WTC11 (cell line): ENCODE results near the gene KCNMA1. TPM values are rescaled to one million over a fixed set of nuclear protein-coding genes. Genes with fewer than 3 reads are reported as not detected.

Experiments
- ATAC-seq: fragments of 200-7000 bp; cut with Tn5 transposase; 2 replicates; pipeline ENCODE4 v1.10.0; 2021; ENCODE audit warnings: mild to moderate bottlenecking, moderate library complexity
- CTCF ChIA-PET: fragments of 300-600 bp; sonication (Branson Sonifier 250); formaldehyde crosslinking; loops from one replicate; lab custom pipeline; 2021; ENCODE audit warnings: antibody characterized with exemption; lab: Charles Lee
- POLR2A ChIA-PET: fragments of 350-600 bp; sonication (Branson Sonifier 250); formaldehyde crosslinking; loops from one replicate; lab custom pipeline; 2021; ENCODE audit warnings: antibody characterized with exemption; lab: Charles Lee
- DNase-seq: peaks from one replicate; pipeline ENCODE4 v3.0.0; 2021; ENCODE audit warnings: low spot score
- H3K27ac Mint-ChIP-seq: 2 replicates; pipeline ENCODE4 v1.8.0; 2021; ENCODE audit warnings: mixed read lengths
- H3K27me3 Mint-ChIP-seq: 2 replicates; pipeline ENCODE4 v1.8.0; 2021; ENCODE audit warnings: low read depth, mild to moderate bottlenecking, moderate library complexity, mixed read lengths
- H3K36me3 Mint-ChIP-seq: 2 replicates; pipeline ENCODE4 v1.8.0; 2021; ENCODE audit warnings: mixed read lengths
- H3K4me1 Mint-ChIP-seq: 2 replicates; pipeline ENCODE4 v1.8.0; 2022; ENCODE audit warnings: mixed read lengths
- H3K4me3 Mint-ChIP-seq: 2 replicates; pipeline ENCODE4 v1.8.0; 2021; ENCODE audit warnings: mild to moderate bottlenecking, moderate library complexity, mixed read lengths
- H3K9me3 Mint-ChIP-seq: 2 replicates; pipeline ENCODE4 v1.8.0; 2021; ENCODE audit warnings: mixed read lengths
- EMX1 ChIP-seq: fragments of 250-450 bp; sonication (Bioruptor Pico); IDR thresholded peaks from 2 replicates; pipeline ENCODE4 v1.8.0; 2021; ENCODE audit warnings: mild to moderate bottlenecking
- GABPB1 ChIP-seq: sonication (generic); formaldehyde crosslinking; IDR thresholded peaks from 2 replicates; pipeline ENCODE4 v1.8.1; 2023; ENCODE audit warnings: mild to moderate bottlenecking, missing genetic modification reagents
- HMGA2 ChIP-seq: fragments of 250-450 bp; sonication (Bioruptor Pico); IDR thresholded peaks from 2 replicates; pipeline ENCODE4 v1.4.0; 2021; ENCODE audit warnings: mild to moderate bottlenecking, moderate library complexity
- NFATC4 ChIP-seq: fragments of 250-450 bp; sonication (Bioruptor Pico); IDR thresholded peaks from 2 replicates; pipeline ENCODE4 v1.9.0; 2021; ENCODE audit warnings: mild to moderate bottlenecking
- NR1H2 ChIP-seq: sonication (generic); formaldehyde crosslinking; IDR thresholded peaks from 2 replicates; pipeline ENCODE4 v1.9.0; 2021; ENCODE audit warnings: mild to moderate bottlenecking, moderate library complexity, missing genetic modification reagents
- NR3C1 ChIP-seq: sonication (generic); formaldehyde crosslinking; conservative IDR thresholded peaks from 2 replicates; pipeline ENCODE4 v1.8.1; 2023; ENCODE audit warnings: low read depth, mild to moderate bottlenecking, missing genetic modification reagents
- SP1 ChIP-seq: sonication (generic); formaldehyde crosslinking; conservative IDR thresholded peaks from 2 replicates; pipeline ENCODE4 v1.8.1; 2022; ENCODE audit warnings: missing genetic modification reagents
- ZNF138 ChIP-seq: sonication (generic); formaldehyde crosslinking; conservative IDR thresholded peaks from 2 replicates; pipeline ENCODE4 v1.8.1; 2022; ENCODE audit warnings: mild to moderate bottlenecking, moderate library complexity, missing genetic modification reagents
- total RNA-seq: library from RNA; stranded (reverse); gene quantifications from 3 replicates; pipeline ENCODE4 v1.2.3, GENCODE V29; 2021
- TF ChIP-seq, protein P1 (sequence below): fragments of 250-450 bp; sonication (Bioruptor Pico); IDR thresholded peaks from 2 replicates; pipeline ENCODE4 v2.1.2; 2022; ENCODE audit warnings: mild to moderate bottlenecking, moderate library complexity
- TF ChIP-seq, protein P2 (sequence below): sonication (generic); formaldehyde crosslinking; IDR thresholded peaks from 2 replicates; pipeline ENCODE4 v1.8.0; 2022; ENCODE audit warnings: mild to moderate bottlenecking, missing genetic modification reagents
- TF ChIP-seq, protein P3 (sequence below): sonication (generic); formaldehyde crosslinking; IDR thresholded peaks from 2 replicates; pipeline ENCODE4 v1.8.0; 2022; ENCODE audit warnings: mild to moderate bottlenecking, missing genetic modification reagents
- TF ChIP-seq, protein P4 (sequence below): fragments of 250-450 bp; sonication (Bioruptor Pico); IDR thresholded peaks from 2 replicates; pipeline ENCODE4 v1.9.0; 2021; ENCODE audit warnings: moderate library complexity, mild to moderate bottlenecking, inconsistent platforms, borderline replicate concordance
- TF ChIP-seq, protein P5 (sequence below): fragments of 250-450 bp; sonication (Bioruptor Pico); IDR thresholded peaks from 2 replicates; pipeline ENCODE4 v1.8.0; 2021; ENCODE audit warnings: mild to moderate bottlenecking

Gene KCNMA1
- total RNA-seq, 1 experiment from 2014 or later, result 7.3 TPM

DNA sequence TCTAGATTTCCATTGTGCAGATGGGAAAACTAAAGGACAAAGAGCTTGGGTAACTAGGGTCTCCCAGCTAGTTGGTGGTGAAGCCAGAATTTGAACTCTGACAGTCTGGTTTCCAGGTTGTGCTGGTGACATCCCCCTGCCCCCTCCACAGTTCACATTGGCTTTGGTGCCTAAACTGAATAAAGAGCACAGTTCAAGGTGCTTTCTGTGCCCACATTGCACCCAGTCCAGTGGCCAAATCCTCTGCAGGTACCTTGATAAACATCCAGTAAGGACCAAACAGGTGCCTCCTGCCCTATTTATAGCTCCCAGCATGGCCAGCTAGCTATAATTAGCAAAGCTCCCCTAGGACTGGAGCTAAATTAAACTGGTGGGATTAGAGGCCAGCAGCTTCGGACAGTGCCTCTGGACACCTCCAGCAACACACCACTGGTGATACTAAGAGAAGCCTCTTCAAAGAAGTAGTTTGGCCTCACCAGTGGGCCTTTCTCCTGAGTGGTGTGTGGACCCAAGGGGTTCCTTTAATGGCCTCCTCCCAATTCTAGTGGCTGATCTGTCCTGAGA, 59.9 kb downstream of the KCNMA1 start (continued):
- TF ChIP-seq, protein P1, sequence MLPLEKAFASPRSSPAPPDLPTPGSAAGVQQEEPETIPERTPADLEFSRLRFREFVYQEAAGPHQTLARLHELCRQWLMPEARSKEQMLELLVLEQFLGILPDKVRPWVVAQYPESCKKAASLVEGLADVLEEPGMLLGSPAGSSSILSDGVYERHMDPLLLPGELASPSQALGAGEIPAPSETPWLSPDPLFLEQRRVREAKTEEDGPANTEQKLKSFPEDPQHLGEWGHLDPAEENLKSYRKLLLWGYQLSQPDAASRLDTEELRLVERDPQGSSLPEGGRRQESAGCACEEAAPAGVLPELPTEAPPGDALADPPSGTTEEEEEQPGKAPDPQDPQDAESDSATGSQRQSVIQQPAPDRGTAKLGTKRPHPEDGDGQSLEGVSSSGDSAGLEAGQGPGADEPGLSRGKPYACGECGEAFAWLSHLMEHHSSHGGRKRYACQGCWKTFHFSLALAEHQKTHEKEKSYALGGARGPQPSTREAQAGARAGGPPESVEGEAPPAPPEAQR (CRISPR knock-in tag), result no peak

DNA sequence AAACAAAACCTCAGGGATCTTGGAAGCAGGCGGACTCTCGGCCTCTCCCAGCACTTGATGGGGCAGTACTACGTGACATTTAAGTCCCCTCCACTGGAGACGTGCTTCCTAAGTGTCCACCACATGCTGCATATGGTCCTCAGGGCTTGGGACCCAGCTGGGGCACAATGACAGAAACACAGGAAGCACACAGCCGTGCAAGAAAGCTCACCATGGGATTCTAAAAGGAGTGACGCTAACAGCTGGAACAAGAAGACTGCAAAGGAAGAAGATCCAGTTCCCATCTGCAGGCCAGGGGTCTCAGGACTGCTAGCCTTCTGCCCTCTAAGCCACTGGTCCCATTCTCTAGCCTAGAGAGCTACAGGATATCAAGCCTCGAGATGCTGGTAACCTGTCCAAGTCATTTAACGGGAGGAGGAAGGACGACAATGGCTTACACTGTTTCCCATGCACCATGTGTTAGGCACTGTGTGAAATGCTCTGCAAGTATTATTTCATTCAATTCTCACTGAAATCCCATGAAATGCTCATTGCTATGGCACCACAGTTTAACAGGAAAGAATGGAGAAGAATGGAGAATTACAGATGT, 61.1 kb downstream of the KCNMA1 start:
- TF ChIP-seq EMX1 (no peak), ZNF138 (CRISPR knock-in tag) (no peak), NR3C1 (CRISPR knock-in tag) (no peak), NFATC4 (CRISPR knock-in tag) (no peak), HMGA2 (CRISPR knock-in tag) (no peak), GABPB1 (CRISPR knock-in tag) (no peak)
- TF ChIP-seq, protein P2, sequence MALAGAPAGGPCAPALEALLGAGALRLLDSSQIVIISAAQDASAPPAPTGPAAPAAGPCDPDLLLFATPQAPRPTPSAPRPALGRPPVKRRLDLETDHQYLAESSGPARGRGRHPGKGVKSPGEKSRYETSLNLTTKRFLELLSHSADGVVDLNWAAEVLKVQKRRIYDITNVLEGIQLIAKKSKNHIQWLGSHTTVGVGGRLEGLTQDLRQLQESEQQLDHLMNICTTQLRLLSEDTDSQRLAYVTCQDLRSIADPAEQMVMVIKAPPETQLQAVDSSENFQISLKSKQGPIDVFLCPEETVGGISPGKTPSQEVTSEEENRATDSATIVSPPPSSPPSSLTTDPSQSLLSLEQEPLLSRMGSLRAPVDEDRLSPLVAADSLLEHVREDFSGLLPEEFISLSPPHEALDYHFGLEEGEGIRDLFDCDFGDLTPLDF (CRISPR knock-in tag), result no peak
- TF ChIP-seq, protein P3, sequence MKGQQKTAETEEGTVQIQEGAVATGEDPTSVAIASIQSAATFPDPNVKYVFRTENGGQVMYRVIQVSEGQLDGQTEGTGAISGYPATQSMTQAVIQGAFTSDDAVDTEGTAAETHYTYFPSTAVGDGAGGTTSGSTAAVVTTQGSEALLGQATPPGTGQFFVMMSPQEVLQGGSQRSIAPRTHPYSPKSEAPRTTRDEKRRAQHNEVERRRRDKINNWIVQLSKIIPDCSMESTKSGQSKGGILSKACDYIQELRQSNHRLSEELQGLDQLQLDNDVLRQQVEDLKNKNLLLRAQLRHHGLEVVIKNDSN (CRISPR knock-in tag), result no peak
- TF ChIP-seq, protein P4, sequence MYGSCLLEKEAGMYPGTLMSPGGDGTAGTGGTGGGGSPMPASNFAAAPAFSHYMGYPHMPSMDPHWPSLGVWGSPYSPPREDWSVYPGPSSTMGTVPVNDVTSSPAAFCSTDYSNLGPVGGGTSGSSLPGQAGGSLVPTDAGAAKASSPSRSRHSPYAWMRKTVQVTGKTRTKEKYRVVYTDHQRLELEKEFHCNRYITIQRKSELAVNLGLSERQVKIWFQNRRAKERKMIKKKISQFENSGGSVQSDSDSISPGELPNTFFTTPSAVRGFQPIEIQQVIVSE (CRISPR knock-in tag), result no peak
- DNase-seq (no peak), ATAC-seq (no peak)
- no peaks in the 10 kb centered on the region for H3K36me3 Mint-ChIP-seq
- ChIA-PET CTCF (interaction anchor here (1.2 kb wide), 1 partner anchor 68 kb away, joined by 3 read pairs; no protein-coding TSS in a partner anchor), POLR2A (no interaction called here)
- no peak overlapping the region; the same call in 1 of the 2 replicates for H3K27ac Mint-ChIP-seq
- peaks cover 9% of the 10 kb centered on the region; the same call in 1 of the 2 replicates for H3K4me1 Mint-ChIP-seq
- H3K4me3 Mint-ChIP-seq, result no peak overlapping the region
- peaks cover 5% of the 10 kb centered on the region for H3K9me3 Mint-ChIP-seq
- H3K27me3 Mint-ChIP-seq, result no peaks in the 10 kb centered on the region

DNA sequence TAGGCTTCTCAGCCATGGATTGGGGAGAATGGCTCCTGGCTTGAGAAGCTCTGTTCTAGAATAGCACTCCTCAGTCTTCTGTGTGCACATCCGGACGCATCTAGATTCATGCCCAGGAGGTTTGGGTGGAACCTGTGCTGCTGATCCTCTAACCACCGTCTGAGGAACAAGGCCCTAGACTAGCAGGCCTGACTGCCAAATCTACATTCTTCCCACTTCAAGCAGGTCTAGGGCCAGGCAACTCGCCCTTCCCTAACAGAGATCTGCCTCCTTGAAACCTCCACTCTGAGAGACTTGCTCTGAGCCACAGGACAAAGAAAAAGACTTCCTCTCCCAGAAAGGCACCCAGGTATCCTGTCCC, 61.6 kb downstream of the KCNMA1 start:
- no peak overlapping the region for H3K4me3 Mint-ChIP-seq
- H3K36me3 Mint-ChIP-seq, result peaks cover 3% of the 10 kb centered on the region
- no peaks in the 10 kb centered on the region for H3K27me3 Mint-ChIP-seq
- TF ChIP-seq, protein P5, sequence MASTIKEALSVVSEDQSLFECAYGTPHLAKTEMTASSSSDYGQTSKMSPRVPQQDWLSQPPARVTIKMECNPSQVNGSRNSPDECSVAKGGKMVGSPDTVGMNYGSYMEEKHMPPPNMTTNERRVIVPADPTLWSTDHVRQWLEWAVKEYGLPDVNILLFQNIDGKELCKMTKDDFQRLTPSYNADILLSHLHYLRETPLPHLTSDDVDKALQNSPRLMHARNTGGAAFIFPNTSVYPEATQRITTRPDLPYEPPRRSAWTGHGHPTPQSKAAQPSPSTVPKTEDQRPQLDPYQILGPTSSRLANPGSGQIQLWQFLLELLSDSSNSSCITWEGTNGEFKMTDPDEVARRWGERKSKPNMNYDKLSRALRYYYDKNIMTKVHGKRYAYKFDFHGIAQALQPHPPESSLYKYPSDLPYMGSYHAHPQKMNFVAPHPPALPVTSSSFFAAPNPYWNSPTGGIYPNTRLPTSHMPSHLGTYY (CRISPR knock-in tag), result no peak
- TF ChIP-seq SP1 (CRISPR knock-in tag) (no peak), NR1H2 (CRISPR knock-in tag) (no peak)
- TF ChIP-seq, protein P1 (CRISPR knock-in tag), result no peak
- no peak overlapping the region for H3K27ac Mint-ChIP-seq
- H3K9me3 Mint-ChIP-seq, result peaks cover 8% of the 10 kb centered on the region
- ChIA-PET POLR2A (no interaction called here), CTCF (interaction anchor here (1.2 kb wide), 1 partner anchor 68 kb away, joined by 3 read pairs; no protein-coding TSS in a partner anchor)
- H3K4me1 Mint-ChIP-seq, result peaks cover 9% of the 10 kb centered on the region; the same call in 1 of the 2 replicates
- ATAC-seq (no peak), DNase-seq (no peak)
